Karpas-422 (cell line): ENCODE measurements around the gene MAN1C1. TPM values are rescaled to one million over a fixed set of nuclear protein-coding genes. Genes with fewer than 3 reads are reported as not detected.
"Not testable (repeated sequence)": the region's sequence is repeated elsewhere in the genome, so short reads cannot be mapped to it uniquely, and the experiment has no call there.

ENCODE experiments used
- DNase-seq: peaks from one replicate; pipeline ENCODE4 v3.0.0-alpha.2; 2015
- H2AFZ ChIP-seq: fragments of 200-600 bp; sonication (generic); 2 replicates; pipeline ENCODE4 v1.6.1; 2014; ENCODE audit warnings: antibody characterized with exemption, low read length, mixed read lengths
- H3K27ac ChIP-seq: fragments of 200-600 bp; sonication (generic); 2 replicates; pipeline ENCODE4 v1.5.1; 2014; ENCODE audit warnings: mild to moderate bottlenecking, low read length, moderate library complexity
- H3K27me3 ChIP-seq: fragments of 200-600 bp; sonication (generic); 2 replicates; pipeline ENCODE4 v1.6.1; 2014; ENCODE audit warnings: low read length, mixed read lengths
- H3K36me3 ChIP-seq: fragments of 200-600 bp; sonication (generic); 2 replicates; pipeline ENCODE4 v1.6.1; 2014; ENCODE audit warnings: low read length, mixed read lengths; ENCODE audit not compliant: insufficient read depth
- H3K4me1 ChIP-seq: fragments of 200-600 bp; sonication (generic); 2 replicates; pipeline ENCODE4 v1.6.1; 2014; ENCODE audit warnings: mild to moderate bottlenecking, low read length, mixed read lengths
- H3K4me2 ChIP-seq: fragments of 200-600 bp; sonication (generic); 2 replicates; pipeline ENCODE4 v1.6.1; 2014; ENCODE audit warnings: low read length, low read depth, mild to moderate bottlenecking; ENCODE audit not compliant: poor library complexity, severe bottlenecking
- H3K4me3 ChIP-seq: fragments of 200-600 bp; sonication (generic); 2 replicates; pipeline ENCODE4 v1.5.1; 2014; ENCODE audit warnings: mild to moderate bottlenecking, antibody characterized with exemption, low read length, mixed read lengths
- H3K79me2 ChIP-seq: fragments of 200-600 bp; sonication (generic); 2 replicates; pipeline ENCODE4 v1.6.1; 2014; ENCODE audit warnings: mild to moderate bottlenecking, low read length, mixed read lengths
- H3K9ac ChIP-seq: fragments of 200-600 bp; sonication (generic); 2 replicates; pipeline ENCODE4 v1.6.0; 2014; ENCODE audit warnings: low read length
- H3K9me2 ChIP-seq: fragments of 200-600 bp; sonication (generic), shearing (Covaris generic); replicated peaks from 2 replicates; pipeline ENCODE4 v1.6.0; 2014; ENCODE audit warnings: mild to moderate bottlenecking, low read length, moderate library complexity; ENCODE audit not compliant: insufficient read depth
- H3K9me3 ChIP-seq: fragments of 300-700, 200-600 bp; sonication (generic); 2 replicates; pipeline ENCODE4 v1.6.1; 2014; ENCODE audit warnings: low read length, mixed read lengths
- H4K20me1 ChIP-seq: fragments of 200-600 bp; sonication (generic); 2 replicates; pipeline ENCODE4 v1.6.1; 2014; ENCODE audit warnings: mild to moderate bottlenecking, antibody characterized with exemption, low read length, low read depth; ENCODE audit not compliant: insufficient read depth
- total RNA-seq: library from RNA; depleted of rRNA; stranded (reverse); fragments of >200 nt; shearing (Covaris generic); gene quantifications from 2 replicates; pipeline ENCODE4 v1.2.3, GENCODE V29; 2014; ENCODE audit warnings: low replicate concordance

Gene MAN1C1
- total RNA-seq, 1 experiment from 2014 or later = not detected

GRCh38 chr1:25699059-25699458, 82.5 kb downstream of the MAN1C1 start:
- H2AFZ ChIP-seq, H3K9ac ChIP-seq, H3K9me2 ChIP-seq, H3K4me2 ChIP-seq, H3K4me1 ChIP-seq, H3K27ac ChIP-seq, H3K36me3 ChIP-seq, H3K79me2 ChIP-seq, H3K9me3 ChIP-seq, DNase-seq, H4K20me1 ChIP-seq, H3K4me3 ChIP-seq, H3K27me3 ChIP-seq: not testable (repeated sequence)

DNA sequence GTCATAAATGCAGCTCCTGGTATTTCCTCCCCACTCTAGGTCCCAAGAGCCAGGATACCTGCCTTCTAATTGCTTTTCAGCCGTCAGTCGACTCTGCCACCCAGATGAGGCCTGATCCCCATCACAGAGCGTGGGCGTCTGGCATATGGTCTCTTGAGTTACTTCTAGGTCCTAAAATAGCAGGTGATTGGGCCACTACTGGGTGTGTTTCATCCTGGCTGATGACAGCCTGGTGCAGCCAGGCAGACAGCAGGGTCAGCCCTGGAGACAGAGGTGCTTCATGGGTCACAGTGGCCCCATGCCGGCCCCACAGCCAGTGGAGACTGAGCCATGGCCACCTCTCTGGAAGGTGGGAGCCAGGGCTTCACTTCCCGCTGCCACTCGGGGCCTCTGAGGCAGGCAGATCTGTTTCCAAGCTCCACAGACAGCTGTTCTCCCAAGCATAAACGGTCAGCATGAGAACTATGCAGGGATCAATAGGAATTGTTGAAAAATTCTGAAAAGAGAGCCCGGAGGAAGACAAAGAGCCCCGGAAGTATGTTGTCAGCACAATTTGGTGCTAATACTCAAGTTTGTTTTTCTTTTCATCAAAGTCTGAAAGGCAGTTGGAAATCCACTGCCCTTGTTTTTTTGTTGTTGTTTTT, 83.0 kb downstream of the MAN1C1 start:
- Histone ChIP-seq H3K4me3 (no peak overlapping the region), H3K9me2 (no peaks in the 10 kb centered on the region), H3K4me2 (no peak overlapping the region), H3K4me1 (no peaks in the 10 kb centered on the region), H4K20me1 (no peaks in the 10 kb centered on the region), H3K9ac (no peak overlapping the region), H3K27me3 (no peaks in the 10 kb centered on the region), H3K9me3 (no peaks in the 10 kb centered on the region), H3K79me2 (no peaks in the 10 kb centered on the region), H2AFZ (no peak overlapping the region), H3K27ac (no peak overlapping the region), H3K36me3 (no peaks in the 10 kb centered on the region)
- no peak for DNase-seq

DNA sequence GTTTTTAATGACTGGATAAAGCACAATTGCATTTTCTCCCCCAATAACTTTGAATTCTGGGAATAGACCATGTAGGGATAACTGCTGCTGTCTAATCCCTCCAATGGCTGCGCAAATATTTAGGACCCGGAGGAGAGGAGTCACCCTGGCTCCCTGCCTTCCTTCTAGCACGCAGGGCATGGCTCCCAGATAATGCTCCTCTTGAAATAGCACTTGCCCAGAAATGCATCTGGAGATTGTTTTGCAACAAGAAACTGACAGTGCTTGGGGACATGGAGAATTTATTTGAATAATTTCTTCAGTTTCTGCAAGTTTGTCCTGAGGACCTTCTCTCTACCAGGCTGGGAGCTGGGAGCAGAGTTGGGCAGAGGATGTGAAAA, 83.5 kb downstream of the MAN1C1 start:
- H3K36me3 ChIP-seq = no peaks in the 10 kb centered on the region
- H3K9ac ChIP-seq = no peak overlapping the region
- H3K9me3 ChIP-seq = no peaks in the 10 kb centered on the region
- no peak overlapping the region for H3K4me2 ChIP-seq
- no peak overlapping the region for H3K4me3 ChIP-seq
- no peaks in the 10 kb centered on the region for H3K79me2 ChIP-seq
- H2AFZ ChIP-seq = no peak overlapping the region
- H3K27me3 ChIP-seq = no peaks in the 10 kb centered on the region
- DNase-seq = no peak
- H4K20me1 ChIP-seq = no peaks in the 10 kb centered on the region
- H3K27ac ChIP-seq = no peak overlapping the region
- H3K9me2 ChIP-seq = no peaks in the 10 kb centered on the region
- H3K4me1 ChIP-seq = no peaks in the 10 kb centered on the region

DNA sequence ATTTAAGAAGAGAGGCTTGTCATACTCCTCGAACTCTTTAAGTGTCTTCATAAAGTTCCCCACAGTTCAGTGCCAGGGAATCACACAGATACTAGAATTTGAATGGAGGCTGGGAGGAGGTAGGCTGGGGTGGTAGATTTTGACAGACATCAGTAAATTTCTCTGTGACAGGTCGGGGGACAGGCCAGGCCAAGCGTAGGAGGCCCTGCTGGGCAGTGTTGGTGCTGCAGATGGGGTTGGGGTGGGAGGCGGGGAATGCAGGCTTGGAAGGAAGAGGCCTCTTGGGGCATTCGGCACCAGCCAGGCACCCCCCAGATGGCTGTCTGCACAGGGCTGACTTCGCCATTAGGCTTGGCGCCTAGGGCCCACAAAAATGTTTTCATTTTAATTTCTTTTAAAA, 84.0 kb downstream of the MAN1C1 start:
- no peak overlapping the region for H3K27ac ChIP-seq
- H3K9ac ChIP-seq = no peak overlapping the region

DNA sequence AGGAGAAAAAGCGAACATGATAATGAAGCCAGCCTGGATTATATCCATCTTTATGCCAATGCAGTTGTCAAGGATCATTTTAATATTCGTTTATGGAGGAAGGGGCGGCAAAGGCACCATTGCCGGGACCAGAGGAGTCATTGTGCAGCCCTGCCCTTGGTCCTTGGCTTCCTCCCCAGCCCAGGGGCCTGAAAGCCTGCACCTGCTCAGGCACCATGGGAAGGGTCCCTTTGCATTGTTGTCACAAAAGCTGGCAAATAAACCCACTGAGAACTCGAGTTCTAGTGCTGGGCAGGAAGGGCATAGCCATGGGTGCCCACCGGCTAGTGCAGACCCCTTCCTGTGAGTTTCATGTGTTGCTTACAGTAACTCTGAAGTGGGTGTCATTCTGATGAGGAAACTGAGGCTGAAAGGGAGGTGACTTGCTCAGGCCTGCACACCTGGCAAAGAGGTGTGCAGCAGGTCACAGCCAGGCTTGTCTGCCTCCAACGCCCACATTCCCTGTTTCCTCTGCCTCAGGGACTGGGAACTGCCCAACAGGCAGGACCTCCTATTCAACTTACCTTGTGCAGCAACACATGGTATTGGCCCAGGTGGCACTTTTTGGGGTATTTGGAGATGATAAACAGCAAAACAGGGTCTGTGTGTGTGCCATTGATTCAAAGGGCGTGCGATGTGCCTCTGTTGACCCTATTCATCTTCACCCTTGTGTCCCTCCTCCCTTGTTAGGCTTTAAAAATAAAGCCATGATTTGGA, 84.6 kb downstream of the MAN1C1 start:
- no peaks in the 10 kb centered on the region for H4K20me1 ChIP-seq
- no peaks in the 10 kb centered on the region for H3K27me3 ChIP-seq
- no peak overlapping the region for H3K4me2 ChIP-seq
- H3K9ac ChIP-seq = no peak overlapping the region
- no peaks in the 10 kb centered on the region for H3K9me2 ChIP-seq
- H3K4me3 ChIP-seq = no peak overlapping the region
- H3K9me3 ChIP-seq = no peaks in the 10 kb centered on the region
- no peaks in the 10 kb centered on the region for H3K79me2 ChIP-seq
- H3K27ac ChIP-seq = no peak overlapping the region
- no peak overlapping the region for H2AFZ ChIP-seq
- no peaks in the 10 kb centered on the region for H3K36me3 ChIP-seq
- H3K4me1 ChIP-seq = no peaks in the 10 kb centered on the region
- no peak for DNase-seq

More for the DNA sequence above, 84.0 kb downstream of the MAN1C1 start:
- no peak overlapping the region for H3K4me2 ChIP-seq
- H4K20me1 ChIP-seq = no peaks in the 10 kb centered on the region
- no peaks in the 10 kb centered on the region for H3K9me3 ChIP-seq
- H3K36me3 ChIP-seq = no peaks in the 10 kb centered on the region
- no peaks in the 10 kb centered on the region for H3K79me2 ChIP-seq
- H2AFZ ChIP-seq = no peak overlapping the region
- H3K4me1 ChIP-seq = no peaks in the 10 kb centered on the region
- no peak overlapping the region for H3K4me3 ChIP-seq
- H3K27me3 ChIP-seq = no peaks in the 10 kb centered on the region
- no peak for DNase-seq
- H3K9me2 ChIP-seq = no peaks in the 10 kb centered on the region

- no peak overlapping the region for H3K4me3 ChIP-seq
- no peak for DNase-seq
- H4K20me1 ChIP-seq = no peaks in the 10 kb centered on the region
- H3K79me2 ChIP-seq = no peaks in the 10 kb centered on the region
- no peak overlapping the region for H3K4me2 ChIP-seq
- no peak overlapping the region for H3K9ac ChIP-seq
- H3K36me3 ChIP-seq = no peaks in the 10 kb centered on the region
- no peak overlapping the region for H2AFZ ChIP-seq
- H3K9me3 ChIP-seq = no peaks in the 10 kb centered on the region
- no peaks in the 10 kb centered on the region for H3K4me1 ChIP-seq
- H3K27me3 ChIP-seq = no peaks in the 10 kb centered on the region
- no peaks in the 10 kb centered on the region for H3K9me2 ChIP-seq
- H3K27ac ChIP-seq = no peak overlapping the region
These were observed 85.6 kb downstream of the MAN1C1 start for GRCh38 chr1:25702101-25702775.

- Histone ChIP-seq H3K36me3 (no peaks in the 10 kb centered on the region), H3K27me3 (no peaks in the 10 kb centered on the region), H3K4me3 (no peak overlapping the region), H3K9ac (no peak overlapping the region), H3K9me3 (no peaks in the 10 kb centered on the region), H3K9me2 (no peaks in the 10 kb centered on the region), H3K4me1 (no peaks in the 10 kb centered on the region), H4K20me1 (no peaks in the 10 kb centered on the region), H3K27ac (no peak overlapping the region), H3K4me2 (no peak overlapping the region), H2AFZ (no peak overlapping the region), H3K79me2 (no peaks in the 10 kb centered on the region)
- no peak for DNase-seq
These were observed 86.5 kb downstream of the MAN1C1 start for GRCh38 chr1:25703041-25703440.

DNA sequence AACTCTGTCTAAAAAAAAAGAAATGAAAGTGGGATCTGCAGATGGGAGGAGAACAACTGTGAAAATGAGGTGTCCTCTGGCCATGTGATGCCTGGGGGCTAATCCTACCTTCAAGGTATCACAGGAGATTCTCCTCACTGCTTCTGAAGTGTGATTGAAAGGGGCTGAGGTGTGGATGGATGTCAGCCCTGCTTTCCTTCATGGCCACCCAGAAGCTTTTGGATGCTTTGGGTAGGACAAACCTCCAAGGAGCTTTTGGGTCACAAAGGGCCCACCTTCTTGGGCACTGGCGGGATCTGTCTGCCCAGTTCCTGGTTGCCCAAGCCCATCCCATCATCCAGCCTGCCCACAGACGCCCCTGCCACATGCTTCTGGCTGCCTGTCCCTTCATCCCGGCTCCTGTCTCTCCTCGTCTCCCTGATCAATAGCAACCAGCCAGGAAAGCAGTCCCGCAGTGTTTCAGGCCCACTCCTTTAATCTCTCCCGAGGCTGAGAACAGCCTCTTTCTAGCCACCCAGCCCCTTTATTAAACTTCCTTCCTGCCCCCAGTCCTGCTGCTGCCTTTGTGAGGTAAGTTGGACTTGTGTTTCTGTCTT, 87.2 kb downstream of the MAN1C1 start:
- H3K27me3 ChIP-seq = no peaks in the 10 kb centered on the region
- no peaks in the 10 kb centered on the region for H3K36me3 ChIP-seq
- H3K9me3 ChIP-seq = no peaks in the 10 kb centered on the region
- DNase-seq = no peak
- H3K4me1 ChIP-seq = no peaks in the 10 kb centered on the region
- H3K79me2 ChIP-seq = no peaks in the 10 kb centered on the region
- H2AFZ ChIP-seq = no peak overlapping the region
- no peak overlapping the region for H3K4me3 ChIP-seq
- H3K9ac ChIP-seq = no peak overlapping the region
- no peak overlapping the region for H3K27ac ChIP-seq
- no peak overlapping the region for H3K4me2 ChIP-seq
- no peaks in the 10 kb centered on the region for H3K9me2 ChIP-seq
- no peaks in the 10 kb centered on the region for H4K20me1 ChIP-seq
